ENCODE data around the gene RTKN2.

GRCh38 chr10:62182171-62182570 is 86.5 kb downstream of the RTKN2 start:
- TF ChIP-seq CTCF (IDR thresholded peaks at IDR 0.05) (no peak), EP300 (IDR thresholded peaks at IDR 0.05) (no peak), POLR2A (IDR thresholded peaks at IDR 0.05; ENCODE audit: low read depth) (no peak), POLR2AphosphoS5 (IDR thresholded peaks at IDR 0.05) (no peak)
